Left ventricle myocardium inferior (tissue), 1 donor: ENCODE data around the gene MAN1C1. TPM values are rescaled to one million over a fixed set of nuclear protein-coding genes. Genes with fewer than 3 reads are reported as not detected.
"Not testable (repeated sequence)": the region's sequence is repeated elsewhere in the genome, so short reads cannot be mapped to it uniquely, and the experiment has no call there.

ENCODE experiments used
- DNase-seq: peaks from one replicate; pipeline ENCODE4 v3.0.0-alpha.2; 2020
- H3K27ac ChIP-seq: fragments of 200-600 bp; replicated peaks from 2 replicates; pipeline ENCODE4 v1.8.0; 2021
- H3K27me3 ChIP-seq: fragments of 200-600 bp; 2 replicates; pipeline ENCODE4 v1.8.0; 2021; ENCODE audit warnings: low read depth
- H3K36me3 ChIP-seq: fragments of 200-600 bp; 2 replicates; pipeline ENCODE4 v1.8.0; 2021
- H3K4me1 ChIP-seq: fragments of 200-600 bp; 2 replicates; pipeline ENCODE4 v1.8.0; 2021
- H3K4me3 ChIP-seq: fragments of 200-600 bp; 2 replicates; pipeline ENCODE4 v1.8.0; 2021; ENCODE audit warnings: mild to moderate bottlenecking, moderate library complexity
- H3K9me3 ChIP-seq: fragments of 200-600 bp; replicated peaks from 2 replicates; pipeline ENCODE4 v1.8.0; 2021
- intact Hi-C: fragments of 100-400 bp; cut with micrococcal nuclease; formaldehyde crosslinking; loops from one replicate; pipeline ENCODE4 v1.11.0; 2022
- total RNA-seq: library from RNA; stranded (reverse); fragmentation: NEBNext Ultra II Directional; extraction: Animal tissue kit (Norgen Biotek cat#: 25700); gene quantifications from one replicate; pipeline ENCODE4 v1.2.1, GENCODE V29; 2021
- TF ChIP-seq, protein P1 (sequence below): fragments of 200-600 bp; IDR thresholded peaks from 2 replicates; pipeline ENCODE4 v1.8.0; 2021; ENCODE audit warnings: antibody characterized with exemption, mild to moderate bottlenecking, borderline replicate concordance
- donor health status: DM: no; HTN: yes; CAD: no; lungs with severe emphysema.

Gene MAN1C1
- total RNA-seq, 1 donor from 2014 or later, result 18.0 TPM

DNA sequence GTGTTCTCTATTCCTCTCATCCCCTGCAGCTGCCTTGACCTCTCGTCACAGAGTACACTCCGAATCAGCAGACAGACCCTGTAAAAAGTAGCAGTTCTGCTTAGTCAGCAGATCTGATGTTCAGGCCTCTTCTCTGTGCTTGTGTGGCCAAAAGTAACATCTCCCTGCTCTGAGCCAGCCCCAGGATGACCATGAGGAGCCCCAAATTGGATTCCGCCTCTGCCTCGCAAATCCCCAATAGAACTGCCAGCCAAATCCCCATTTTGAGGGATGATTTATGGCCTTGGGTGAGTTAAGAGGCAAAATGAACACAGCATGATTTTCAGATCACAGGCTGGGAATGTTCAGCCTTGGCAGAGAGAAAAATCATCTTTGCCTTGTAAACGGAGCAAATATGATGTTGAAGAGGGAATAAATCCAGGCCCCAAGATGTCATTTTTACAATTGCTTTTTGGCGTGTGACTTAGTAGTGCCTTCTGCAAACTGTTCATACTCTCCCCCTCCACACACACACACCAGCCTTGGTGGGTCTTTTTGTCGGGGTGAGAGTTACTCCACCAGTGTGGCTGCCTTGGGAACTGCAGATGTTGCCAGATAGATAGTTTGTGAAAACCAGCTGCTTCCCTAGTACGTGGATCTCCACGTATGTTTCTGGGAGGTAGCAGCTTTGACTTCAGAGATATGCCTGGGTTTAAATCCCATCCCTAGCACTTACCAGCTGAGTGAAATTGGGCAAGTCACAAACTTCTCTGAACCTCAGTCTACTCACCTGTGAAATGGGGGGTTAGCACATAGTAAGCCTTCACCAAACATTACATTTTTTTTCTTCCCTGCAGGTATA, 77.8 kb downstream of the MAN1C1 start:
- H3K36me3 ChIP-seq, result no peaks in the 10 kb centered on the region
- TF ChIP-seq, protein P1, sequence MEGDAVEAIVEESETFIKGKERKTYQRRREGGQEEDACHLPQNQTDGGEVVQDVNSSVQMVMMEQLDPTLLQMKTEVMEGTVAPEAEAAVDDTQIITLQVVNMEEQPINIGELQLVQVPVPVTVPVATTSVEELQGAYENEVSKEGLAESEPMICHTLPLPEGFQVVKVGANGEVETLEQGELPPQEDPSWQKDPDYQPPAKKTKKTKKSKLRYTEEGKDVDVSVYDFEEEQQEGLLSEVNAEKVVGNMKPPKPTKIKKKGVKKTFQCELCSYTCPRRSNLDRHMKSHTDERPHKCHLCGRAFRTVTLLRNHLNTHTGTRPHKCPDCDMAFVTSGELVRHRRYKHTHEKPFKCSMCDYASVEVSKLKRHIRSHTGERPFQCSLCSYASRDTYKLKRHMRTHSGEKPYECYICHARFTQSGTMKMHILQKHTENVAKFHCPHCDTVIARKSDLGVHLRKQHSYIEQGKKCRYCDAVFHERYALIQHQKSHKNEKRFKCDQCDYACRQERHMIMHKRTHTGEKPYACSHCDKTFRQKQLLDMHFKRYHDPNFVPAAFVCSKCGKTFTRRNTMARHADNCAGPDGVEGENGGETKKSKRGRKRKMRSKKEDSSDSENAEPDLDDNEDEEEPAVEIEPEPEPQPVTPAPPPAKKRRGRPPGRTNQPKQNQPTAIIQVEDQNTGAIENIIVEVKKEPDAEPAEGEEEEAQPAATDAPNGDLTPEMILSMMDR, result no peak
- H3K27ac ChIP-seq, result peak overlapping the region; percentile 96
- intact Hi-C loops, result loop anchor here (5.0 kb wide), 1 partner anchor 77 kb away; the partner anchor contains the start of gene MAN1C1
- H3K27me3 ChIP-seq, result no peaks in the 10 kb centered on the region
- H3K4me1 ChIP-seq, result peaks cover 70% of the 10 kb centered on the region
- no peaks in the 10 kb centered on the region for H3K9me3 ChIP-seq
- no peak overlapping the region for H3K4me3 ChIP-seq
- DNase-seq, result no peak

DNA sequence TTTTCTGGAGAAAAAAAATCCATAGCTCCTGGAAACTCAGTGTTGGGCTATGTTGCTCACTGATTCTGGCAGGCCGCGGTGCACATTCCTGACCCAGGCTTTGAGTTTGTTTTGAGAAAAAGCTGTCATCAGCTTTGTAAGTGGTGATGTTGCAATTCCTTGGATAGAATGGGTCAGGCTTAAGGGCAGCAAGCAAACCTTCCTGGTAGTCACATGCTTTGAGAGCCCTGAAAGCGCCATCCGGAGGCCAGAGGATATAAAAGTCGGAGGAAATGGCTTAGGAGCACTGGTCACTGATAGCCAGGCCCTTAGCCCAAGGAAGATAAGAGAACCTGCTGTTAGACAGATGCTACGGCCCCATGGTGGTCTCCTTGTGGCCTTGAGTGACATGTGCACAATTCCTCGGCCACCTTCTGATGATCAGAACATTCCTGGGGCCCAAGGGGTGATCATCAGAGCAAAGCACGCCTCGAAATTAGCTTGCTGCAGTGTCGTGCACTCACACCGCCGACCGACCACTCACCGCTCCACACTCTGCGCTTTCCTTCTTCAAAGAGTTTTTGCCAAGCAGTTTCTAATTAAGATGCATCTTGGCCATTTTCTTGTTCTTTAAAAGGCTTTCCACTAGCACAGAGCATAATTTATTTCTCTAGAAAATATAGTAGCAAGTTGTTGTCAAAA, 78.6 kb downstream of the MAN1C1 start:
- Histone ChIP-seq H3K27me3 (no peaks in the 10 kb centered on the region), H3K4me3 (no peak overlapping the region), H3K9me3 (no peaks in the 10 kb centered on the region), H3K27ac (peak overlapping the region; percentile 96), H3K4me1 (peaks cover 73% of the 10 kb centered on the region), H3K36me3 (no peaks in the 10 kb centered on the region)
- DNase-seq, result peak; percentile 80
- TF ChIP-seq, protein P1, result peak; percentile 45
- intact Hi-C loops, result no loop called here

DNA sequence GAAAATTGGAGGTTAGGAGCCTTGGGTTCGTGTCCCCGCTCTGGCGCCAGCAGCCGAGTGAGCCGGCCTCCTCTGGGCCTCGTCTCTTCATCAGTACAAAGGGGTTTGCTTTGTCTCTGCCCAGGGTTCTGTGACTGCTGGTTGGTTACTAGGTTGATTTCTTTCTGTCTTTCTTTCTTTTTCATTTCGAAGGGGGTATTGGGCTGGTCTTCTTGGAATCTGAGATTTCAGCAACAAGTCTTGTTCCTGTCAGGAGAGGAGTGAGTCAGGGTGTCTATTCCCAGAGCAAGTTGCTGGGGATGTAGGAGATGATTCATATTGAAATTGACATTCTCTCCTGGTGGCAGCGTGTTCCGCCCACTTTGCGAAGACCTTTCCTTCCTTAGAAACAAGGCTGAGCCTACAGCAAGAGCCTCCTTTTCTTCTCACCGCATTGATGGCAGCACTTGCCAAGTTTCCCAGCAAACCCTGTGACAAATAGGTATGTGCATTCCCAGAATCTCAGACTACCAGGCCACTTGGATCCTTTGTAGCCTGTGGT, 79.2 kb downstream of the MAN1C1 start:
- no peak overlapping the region for H3K4me3 ChIP-seq
- DNase-seq, result no peak
- H3K36me3 ChIP-seq, result no peaks in the 10 kb centered on the region
- TF ChIP-seq, protein P1, result no peak
- intact Hi-C loops, result no loop called here
- peaks cover 79% of the 10 kb centered on the region for H3K4me1 ChIP-seq
- H3K9me3 ChIP-seq, result no peaks in the 10 kb centered on the region
- peak overlapping the region; percentile 96 for H3K27ac ChIP-seq
- H3K27me3 ChIP-seq, result no peaks in the 10 kb centered on the region

DNA sequence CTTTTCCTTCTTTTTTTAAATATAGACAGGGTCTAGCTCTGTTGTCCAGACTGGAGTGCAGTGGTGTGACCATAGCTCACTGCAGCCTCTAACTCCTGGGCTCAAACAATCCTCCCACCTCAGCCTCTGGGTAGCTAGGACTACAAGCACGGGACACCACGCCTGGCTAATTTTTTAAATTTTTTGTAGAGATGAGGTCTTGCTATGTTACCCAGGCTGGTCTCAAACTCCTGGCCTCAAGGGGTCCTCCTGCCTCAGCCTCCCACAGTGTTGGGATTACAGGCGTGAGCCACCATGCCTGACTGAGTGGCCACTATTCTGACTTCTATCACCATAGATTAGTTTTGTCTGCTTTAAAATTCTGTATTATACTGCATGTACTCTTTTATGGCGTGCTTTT, 80.1 kb downstream of the MAN1C1 start:
- H3K4me3 ChIP-seq, DNase-seq, H3K27me3 ChIP-seq, intact Hi-C loops, H3K36me3 ChIP-seq, H3K9me3 ChIP-seq: not testable (repeated sequence)
- Histone ChIP-seq H3K27ac (peak overlapping the region; percentile 96), H3K4me1 (peaks cover 87% of the 10 kb centered on the region)

DNA sequence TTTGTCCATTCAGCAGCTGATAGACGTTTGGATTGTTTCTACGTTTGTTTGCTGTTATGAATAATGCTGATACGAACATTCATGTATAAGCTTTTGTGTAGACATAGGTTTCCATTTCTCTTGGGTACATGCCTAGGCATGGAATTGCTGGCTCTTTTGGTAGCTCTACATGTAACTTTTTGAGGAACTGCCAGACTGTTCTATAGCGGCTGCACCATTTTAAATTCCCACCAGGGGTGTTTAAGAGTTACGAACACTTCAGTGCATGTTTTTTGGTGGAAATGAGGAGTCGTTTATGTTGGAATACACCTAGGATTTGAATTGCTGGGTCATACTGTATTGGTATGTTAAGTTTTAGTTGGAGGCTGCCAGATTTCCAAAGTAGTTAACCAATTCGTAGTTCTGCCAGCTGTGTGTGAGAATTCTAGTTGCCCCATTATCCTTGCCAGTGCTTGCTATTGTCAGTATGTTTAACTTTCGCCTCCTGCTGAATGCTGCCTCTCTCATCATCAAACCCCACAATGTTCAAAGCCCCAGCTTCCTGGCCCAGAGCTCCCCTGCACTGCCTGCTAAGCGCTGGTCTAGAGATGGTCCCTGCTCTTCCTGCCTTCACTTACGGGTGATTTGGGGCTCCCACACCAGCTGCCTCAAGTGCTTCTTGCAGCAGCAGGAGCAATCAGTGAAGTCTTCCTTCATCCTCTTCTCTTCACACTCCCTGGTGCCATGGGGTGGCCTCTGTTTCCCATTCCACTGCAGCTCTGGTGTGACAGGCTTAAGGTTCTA, 81.0 kb downstream of the MAN1C1 start:
- intact Hi-C loops, result no loop called here
- DNase-seq, result no peak
- Histone ChIP-seq H3K9me3 (no peaks in the 10 kb centered on the region), H3K27me3 (no peaks in the 10 kb centered on the region), H3K4me3 (no peak overlapping the region), H3K27ac (peak overlapping the region; percentile 96), H3K4me1 (peaks cover 97% of the 10 kb centered on the region), H3K36me3 (no peaks in the 10 kb centered on the region)
- TF ChIP-seq, protein P1, result no peak
